ENCODE results near the gene HGF. TPM values are rescaled to one million over a fixed set of nuclear protein-coding genes. Genes with fewer than 3 reads are reported as not detected.

HGF gene
- total and polyA plus RNA-seq, 7 experiments from 2014 or later = 1.4 to 4.3 TPM; not detected in 5

DNA sequence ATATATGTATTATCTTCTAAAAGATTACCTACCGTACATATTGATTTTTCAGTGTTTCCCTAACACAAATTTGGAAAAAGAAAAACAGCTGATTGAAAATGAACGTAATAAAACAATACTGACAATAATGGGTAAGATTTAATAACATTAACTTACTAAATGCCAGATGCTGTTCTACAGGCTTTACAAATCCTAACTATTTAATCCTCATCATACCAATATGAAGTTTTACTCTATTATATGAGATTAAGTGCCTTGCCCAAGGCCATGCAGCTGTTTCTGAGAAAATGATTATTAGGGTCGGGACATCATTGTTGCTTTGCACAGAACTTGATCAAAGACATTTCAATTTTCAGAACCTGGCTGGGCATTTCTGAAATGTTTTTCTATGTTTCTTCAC lies 104.6 kb downstream of the HGF start:
- no peak for ATAC-seq
- Histone ChIP-seq H3K36me3 (ENCODE audit: control insufficient read depth in 2 of 3, insufficient read depth in 3 of 3, low read length in 3 of 3) (no peaks in the 10 kb centered on the region), H3K27ac (ENCODE audit: low read depth, low read length) (no peak overlapping the region), H3K27me3 (ENCODE audit: control insufficient read depth in 2 of 2, insufficient read depth in 2 of 2, low read length in 2 of 2) (no peaks in the 10 kb centered on the region), H3K9me3 (ENCODE audit: control insufficient read depth in 2 of 3, low read length in 3 of 3) (no peaks in the 10 kb centered on the region), H3K4me1 (ENCODE audit: control insufficient read depth in 2 of 2, insufficient read depth in 2 of 2, low read length in 2 of 2) (no peaks in the 10 kb centered on the region), H3K4me3 (ENCODE audit: low read length) (no peak overlapping the region)
- ChIA-PET POLR2A (no interaction called here), CTCF (no interaction called here)
- Mint-ChIP-seq H3K27me3 (no peaks in the 10 kb centered on the region), H3K36me3 (no peaks in the 10 kb centered on the region), H3K9me3 (peaks cover 0 to 14% (median 1%) of the 10 kb centered on the region in 11 donors), H3K27ac (no peak overlapping the region), H3K4me1 (no peaks in the 10 kb centered on the region), H3K4me3 (no peak overlapping the region)
- DNase-seq = no peak
- intact Hi-C loops (cut with micrococcal nuclease) = no loop called here

DNA sequence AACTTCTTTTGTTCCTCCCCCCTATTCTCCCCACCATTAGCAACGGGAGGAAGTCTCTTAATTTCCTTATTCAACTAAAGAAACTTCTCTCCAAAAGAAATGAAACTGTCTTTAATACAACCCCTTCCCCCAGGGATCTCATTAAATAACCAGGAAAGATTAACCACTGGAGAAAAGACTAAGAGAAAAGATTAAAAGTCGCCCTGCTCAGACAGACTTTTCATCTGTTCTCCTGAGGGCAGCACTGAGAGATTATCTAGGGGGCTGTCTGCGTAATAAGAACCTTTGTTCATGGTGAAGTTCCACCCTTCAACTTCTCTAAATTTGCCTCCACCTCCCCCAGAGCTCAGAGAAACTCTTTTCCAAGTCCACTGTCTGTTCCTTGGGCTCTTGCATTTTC lies 105.5 kb downstream of the HGF start:
- intact Hi-C loops (cut with micrococcal nuclease) = no loop called here
- no peaks in the 10 kb centered on the region for H3K4me1 Mint-ChIP-seq
- DNase-seq = no peak
- Histone ChIP-seq H3K4me1 (ENCODE audit: control insufficient read depth in 2 of 2, insufficient read depth in 2 of 2, low read length in 2 of 2) (no peaks in the 10 kb centered on the region), H3K36me3 (ENCODE audit: control insufficient read depth in 2 of 3, insufficient read depth in 3 of 3, low read length in 3 of 3) (no peaks in the 10 kb centered on the region), H3K4me3 (ENCODE audit: low read length) (no peak overlapping the region), H3K27ac (ENCODE audit: low read depth, low read length) (no peak overlapping the region), H3K27me3 (ENCODE audit: control insufficient read depth in 2 of 2, insufficient read depth in 2 of 2, low read length in 2 of 2) (no peaks in the 10 kb centered on the region), H3K9me3 (ENCODE audit: control insufficient read depth in 2 of 3, low read length in 3 of 3) (no peaks in the 10 kb centered on the region)
- H3K9me3 Mint-ChIP-seq = peaks cover 0 to 15% (median 2%) of the 10 kb centered on the region in 11 donors
- no peak for ATAC-seq
- no peaks in the 10 kb centered on the region for H3K36me3 Mint-ChIP-seq
- ChIA-PET POLR2A (no interaction called here), CTCF (no interaction called here)
- no peak overlapping the region for H3K4me3 Mint-ChIP-seq
- H3K27me3 Mint-ChIP-seq = no peaks in the 10 kb centered on the region
- H3K27ac Mint-ChIP-seq = no peak overlapping the region

DNA sequence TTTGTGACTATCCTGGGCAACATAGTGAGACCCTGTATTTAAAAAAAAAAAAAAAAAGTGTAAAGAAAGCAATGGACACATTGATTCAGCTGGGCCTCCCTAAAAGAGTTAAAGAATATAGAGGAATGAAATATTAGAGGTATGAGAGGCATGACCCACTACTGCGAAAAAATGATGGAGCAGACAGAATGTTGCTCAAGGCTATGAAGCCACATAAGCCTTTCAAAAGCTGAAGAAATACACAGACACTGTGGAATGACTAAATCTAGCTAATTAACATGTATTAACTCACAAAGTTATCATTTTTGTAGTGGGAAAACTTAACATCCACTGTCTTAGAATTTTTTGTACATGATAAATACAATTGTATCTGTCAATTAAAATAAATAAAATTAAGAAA lies 107.3 kb downstream of the HGF start:
- Histone ChIP-seq H3K27me3 (ENCODE audit: control insufficient read depth in 2 of 2, insufficient read depth in 2 of 2, low read length in 2 of 2) (no peaks in the 10 kb centered on the region), H3K9me3 (ENCODE audit: control insufficient read depth in 2 of 3, low read length in 3 of 3) (no peaks in the 10 kb centered on the region), H3K36me3 (ENCODE audit: control insufficient read depth in 2 of 3, insufficient read depth in 3 of 3, low read length in 3 of 3) (no peaks in the 10 kb centered on the region), H3K4me3 (ENCODE audit: low read length) (no peak overlapping the region), H3K27ac (ENCODE audit: low read depth, low read length) (no peak overlapping the region), H3K4me1 (ENCODE audit: control insufficient read depth in 2 of 2, insufficient read depth in 2 of 2, low read length in 2 of 2) (no peaks in the 10 kb centered on the region)
- ChIA-PET CTCF (no interaction called here), POLR2A (no interaction called here)
- intact Hi-C loops (cut with micrococcal nuclease) = no loop called here
- peaks cover 0 to 4% (median 0%) of the 10 kb centered on the region in 5 donors for H3K36me3 Mint-ChIP-seq
- H3K4me3 Mint-ChIP-seq = no peak overlapping the region
- H3K4me1 Mint-ChIP-seq = no peaks in the 10 kb centered on the region
- ATAC-seq (no peak), DNase-seq (no peak)
- H3K27me3 Mint-ChIP-seq = no peaks in the 10 kb centered on the region
- peaks cover 0 to 19% (median 3%) of the 10 kb centered on the region in 11 donors for H3K9me3 Mint-ChIP-seq
- no peak overlapping the region for H3K27ac Mint-ChIP-seq

DNA sequence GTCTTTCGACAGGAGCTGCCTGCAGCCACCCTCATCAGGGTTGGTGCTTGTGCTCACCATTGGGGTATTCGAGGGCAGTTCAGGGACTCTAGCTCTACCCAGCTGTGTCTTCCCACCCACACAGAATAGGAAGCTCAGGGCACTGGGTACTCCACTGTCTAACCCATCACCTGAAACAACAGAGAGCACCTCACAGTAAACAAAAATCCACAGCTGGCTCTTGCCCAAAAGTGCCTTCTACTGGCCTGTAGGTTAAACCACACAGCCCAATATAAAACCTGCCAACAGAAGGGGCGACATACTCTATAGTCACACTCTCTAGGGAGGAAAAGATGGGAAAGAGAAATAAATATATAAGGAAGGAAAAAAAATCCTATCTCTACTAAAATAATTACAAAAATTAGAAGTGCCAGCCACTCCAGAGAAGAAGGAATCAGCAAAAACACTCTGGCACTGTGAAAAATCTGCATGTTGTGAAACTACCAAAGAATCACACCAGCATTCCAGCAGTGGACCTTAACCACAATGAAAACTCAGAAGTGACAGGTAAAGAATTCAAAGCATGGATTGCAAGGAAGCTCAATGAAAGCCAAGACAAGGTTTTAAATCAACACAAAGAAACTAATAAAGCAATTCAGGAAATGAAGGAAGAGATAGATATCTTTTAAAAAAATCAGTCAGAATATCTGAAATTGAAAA lies 110.0 kb downstream of the HGF start:
- no peak overlapping the region for H3K4me3 Mint-ChIP-seq
- H3K4me3 ChIP-seq (ENCODE audit: low read length) = no peak overlapping the region
- no peaks in the 10 kb centered on the region for H3K36me3 ChIP-seq (ENCODE audit: control insufficient read depth in 2 of 3, insufficient read depth in 3 of 3, low read length in 3 of 3)
- ATAC-seq (no peak), DNase-seq (no peak)
- H3K27me3 ChIP-seq (ENCODE audit: control insufficient read depth in 2 of 2, insufficient read depth in 2 of 2, low read length in 2 of 2) = no peaks in the 10 kb centered on the region
- ChIA-PET CTCF (no interaction called here), POLR2A (no interaction called here)
- H3K9me3 Mint-ChIP-seq = peaks cover 0 to 23% (median 5%) of the 10 kb centered on the region in 11 donors
- no peaks in the 10 kb centered on the region for H3K4me1 Mint-ChIP-seq
- H3K27ac Mint-ChIP-seq = no peak overlapping the region
- no peaks in the 10 kb centered on the region for H3K9me3 ChIP-seq (ENCODE audit: control insufficient read depth in 2 of 3, low read length in 3 of 3)
- H3K36me3 Mint-ChIP-seq = peaks cover 0 to 4% (median 0%) of the 10 kb centered on the region in 5 donors
- H3K4me1 ChIP-seq (ENCODE audit: control insufficient read depth in 2 of 2, insufficient read depth in 2 of 2, low read length in 2 of 2) = no peaks in the 10 kb centered on the region
- H3K27me3 Mint-ChIP-seq = no peaks in the 10 kb centered on the region
- H3K27ac ChIP-seq (ENCODE audit: low read depth, low read length) = no peak overlapping the region
- intact Hi-C loops (cut with micrococcal nuclease) = no loop called here

DNA sequence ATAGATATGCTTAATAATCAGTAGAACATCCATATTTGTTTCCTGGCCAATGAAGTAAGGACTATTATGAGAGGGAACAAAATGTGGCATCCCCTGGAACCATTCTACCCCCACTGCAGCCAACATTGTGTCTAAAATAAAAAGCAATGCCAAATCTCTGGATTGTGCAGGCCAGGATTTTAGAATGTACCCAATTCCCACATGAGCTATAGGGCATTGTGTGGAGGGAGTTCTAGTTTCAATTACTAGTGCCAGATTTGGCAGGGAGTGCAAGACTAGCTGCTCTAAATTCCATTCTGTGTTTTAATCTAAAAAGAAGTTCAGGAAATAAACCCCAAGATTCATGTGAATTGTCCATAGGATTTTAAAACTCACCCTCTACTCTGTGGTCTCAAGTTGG lies 112.3 kb downstream of the HGF start:
- intact Hi-C loops (cut with micrococcal nuclease) = no loop called here
- Mint-ChIP-seq H3K4me1 (no peaks in the 10 kb centered on the region), H3K4me3 (no peak overlapping the region), H3K27me3 (no peaks in the 10 kb centered on the region), H3K9me3 (peaks cover 2 to 16% (median 5%) of the 10 kb centered on the region in 11 donors), H3K36me3 (peaks cover 0 to 4% (median 0%) of the 10 kb centered on the region in 5 donors), H3K27ac (no peak overlapping the region)
- CTCF ChIA-PET = no interaction called here
- H3K9me3 ChIP-seq (ENCODE audit: control insufficient read depth in 2 of 3, low read length in 3 of 3) = no peaks in the 10 kb centered on the region
- no peak overlapping the region for H3K27ac ChIP-seq (ENCODE audit: low read depth, low read length)
- no peaks in the 10 kb centered on the region for H3K27me3 ChIP-seq (ENCODE audit: control insufficient read depth in 2 of 2, insufficient read depth in 2 of 2, low read length in 2 of 2)
- no peak overlapping the region for H3K4me3 ChIP-seq (ENCODE audit: low read length)
- DNase-seq = no peak
- POLR2A ChIA-PET = no interaction called here
- no peak for ATAC-seq
- H3K36me3 ChIP-seq (ENCODE audit: control insufficient read depth in 2 of 3, insufficient read depth in 3 of 3, low read length in 3 of 3) = no peaks in the 10 kb centered on the region
- no peaks in the 10 kb centered on the region for H3K4me1 ChIP-seq (ENCODE audit: control insufficient read depth in 2 of 2, insufficient read depth in 2 of 2, low read length in 2 of 2)

DNA sequence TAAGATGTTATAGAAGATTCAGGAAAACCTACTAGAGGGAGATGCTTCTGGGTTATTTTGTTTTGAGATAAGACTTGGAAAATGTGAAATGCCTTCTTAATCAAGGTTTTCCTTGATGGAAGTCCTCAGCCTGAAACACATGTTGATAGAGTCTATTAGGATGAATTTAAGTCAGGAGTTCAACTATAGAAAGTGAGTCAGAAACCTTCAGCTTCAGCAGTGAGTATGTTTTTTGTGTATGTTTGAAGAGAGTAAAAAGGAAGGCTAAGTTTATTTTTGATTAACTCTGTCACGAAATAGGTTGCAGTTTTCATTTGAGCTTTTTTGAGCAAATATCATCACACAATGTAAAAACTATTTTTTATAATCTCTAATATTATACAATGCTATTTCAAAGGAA lies 114.6 kb downstream of the HGF start:
- no peak overlapping the region for H3K27ac ChIP-seq (ENCODE audit: low read depth, low read length)
- no peaks in the 10 kb centered on the region for H3K36me3 ChIP-seq (ENCODE audit: control insufficient read depth in 2 of 3, insufficient read depth in 3 of 3, low read length in 3 of 3)
- no peaks in the 10 kb centered on the region for H3K4me1 Mint-ChIP-seq
- no peaks in the 10 kb centered on the region for H3K9me3 ChIP-seq (ENCODE audit: control insufficient read depth in 2 of 3, low read length in 3 of 3)
- no peaks in the 10 kb centered on the region for H3K4me1 ChIP-seq (ENCODE audit: control insufficient read depth in 2 of 2, insufficient read depth in 2 of 2, low read length in 2 of 2)
- peaks cover 0 to 4% (median 0%) of the 10 kb centered on the region in 5 donors for H3K36me3 Mint-ChIP-seq
- H3K4me3 Mint-ChIP-seq = no peak overlapping the region
- peaks cover 4 to 22% (median 9%) of the 10 kb centered on the region in 11 donors for H3K9me3 Mint-ChIP-seq
- ATAC-seq (no peak), DNase-seq (no peak)
- ChIA-PET POLR2A (no interaction called here), CTCF (no interaction called here)
- intact Hi-C loops (cut with micrococcal nuclease) = no loop called here
- no peak overlapping the region for H3K27ac Mint-ChIP-seq
- no peak overlapping the region for H3K4me3 ChIP-seq (ENCODE audit: low read length)
- no peaks in the 10 kb centered on the region for H3K27me3 ChIP-seq (ENCODE audit: control insufficient read depth in 2 of 2, insufficient read depth in 2 of 2, low read length in 2 of 2)
- no peaks in the 10 kb centered on the region for H3K27me3 Mint-ChIP-seq

DNA sequence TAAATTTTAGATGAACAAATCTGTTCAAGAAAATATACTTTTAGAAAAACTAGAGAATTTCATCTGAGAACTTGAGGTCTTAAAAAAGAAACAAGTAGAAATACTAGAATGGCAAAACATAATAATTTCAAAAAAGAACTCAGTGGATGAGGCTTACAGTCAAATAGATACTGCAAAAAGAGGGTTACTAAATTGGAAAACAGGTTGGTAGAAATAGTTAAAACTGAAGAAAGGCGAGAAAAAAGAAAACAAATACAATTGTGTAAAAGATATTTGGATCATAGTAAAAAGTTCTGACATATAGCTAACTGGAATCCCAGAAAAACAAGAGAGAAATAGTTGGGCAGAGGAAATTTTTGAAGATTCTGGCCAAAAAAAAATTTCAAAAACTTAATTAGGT lies 117.6 kb downstream of the HGF start:
- H3K9me3 Mint-ChIP-seq = peaks cover 0 to 22% (median 8%) of the 10 kb centered on the region in 11 donors
- Histone ChIP-seq H3K4me3 (ENCODE audit: low read length) (no peak overlapping the region), H3K4me1 (ENCODE audit: control insufficient read depth in 2 of 2, insufficient read depth in 2 of 2, low read length in 2 of 2) (no peaks in the 10 kb centered on the region), H3K36me3 (ENCODE audit: control insufficient read depth in 2 of 3, insufficient read depth in 3 of 3, low read length in 3 of 3) (no peaks in the 10 kb centered on the region), H3K27me3 (ENCODE audit: control insufficient read depth in 2 of 2, insufficient read depth in 2 of 2, low read length in 2 of 2) (no peaks in the 10 kb centered on the region), H3K9me3 (ENCODE audit: control insufficient read depth in 2 of 3, low read length in 3 of 3) (no peaks in the 10 kb centered on the region), H3K27ac (ENCODE audit: low read depth, low read length) (no peak overlapping the region)
- no peaks in the 10 kb centered on the region for H3K36me3 Mint-ChIP-seq
- H3K4me1 Mint-ChIP-seq = no peaks in the 10 kb centered on the region
- ATAC-seq (no peak), DNase-seq (no peak)
- ChIA-PET CTCF (no interaction called here), POLR2A (no interaction called here)
- H3K27ac Mint-ChIP-seq = no peak overlapping the region
- H3K27me3 Mint-ChIP-seq = no peaks in the 10 kb centered on the region
- no peak overlapping the region for H3K4me3 Mint-ChIP-seq
- intact Hi-C loops (cut with micrococcal nuclease) = no loop called here

All from naive thymus-derived CD4-positive, alpha-beta T cell (primary cell).